GM20000 (cell line): ENCODE measurements around the gene BCL2L14.
"Not testable (repeated sequence)": the region's sequence is repeated elsewhere in the genome, so short reads cannot be mapped to it uniquely, and the experiment has no call there.

Experiments used
- DNase-seq: peaks from one replicate; pipeline ENCODE4 v3.0.0; 2012; ENCODE audit warnings: low spot score
- CTCF ChIP-seq: IDR thresholded peaks from 2 replicates; pipeline ENCODE4 v1.5.1; 2012; ENCODE audit warnings: mild to moderate bottlenecking, control low read depth; ENCODE audit errors: extremely low read depth, missing control alignments

BCL2L14 gene

GRCh38 chr12:12107678-12108077 lies 36.9 kb downstream of the BCL2L14 start:
- TF ChIP-seq CTCF, result no peak
- DNase-seq, result no peak

GRCh38 chr12:12108441-12109058 lies 37.8 kb downstream of the BCL2L14 start:
- no peak for TF ChIP-seq CTCF
- no peak for DNase-seq

GRCh38 chr12:12110923-12111555 lies 40.3 kb downstream of the BCL2L14 start:
- not testable (repeated sequence) for DNase-seq

GRCh38 chr12:12115514-12115913 lies 44.8 kb downstream of the BCL2L14 start:
- no peak for TF ChIP-seq CTCF
- no peak for DNase-seq

- no peak for DNase-seq
- TF ChIP-seq CTCF, result no peak
These were observed 45.9 kb downstream of the BCL2L14 start for GRCh38 chr12:12116677-12117076.

- no peak for DNase-seq
- TF ChIP-seq CTCF, result no peak
These were observed 50.3 kb downstream of the BCL2L14 start for GRCh38 chr12:12121061-12121460.

GRCh38 chr12:12123036-12123604 lies 52.4 kb downstream of the BCL2L14 start:
- no peak for DNase-seq
- no peak for TF ChIP-seq CTCF

- TF ChIP-seq CTCF, result no peak
- DNase-seq, result no peak
These were observed 55.8 kb downstream of the BCL2L14 start for GRCh38 chr12:12126551-12126950.
